Liver (tissue), 9 donors: ENCODE data around the gene SEMA7A. TPM values are rescaled to one million over a fixed set of nuclear protein-coding genes. Genes with fewer than 3 reads are reported as not detected.

ENCODE experiments used
- DNase-seq: peaks from one replicate; pipeline ENCODE4 v3.0.0-alpha.2; 2017; ENCODE audit warnings: low spot score
- H3K27ac ChIP-seq, 2 donors: one replicate each; pipeline ENCODE4 v1.7.0; 2013; ENCODE audit warnings: inconsistent platforms in 2 of 2, low read length in 2 of 2, control low read depth in 1 of 2, low read depth in 1 of 2, mild to moderate bottlenecking in 1 of 2
- H3K27me3 ChIP-seq, 4 donors: one replicate each; pipeline versions ENCODE4 v1.6.1 to v1.7.0; 2013; ENCODE audit warnings: low read length in 3 of 4, inconsistent platforms in 1 of 4, mild to moderate bottlenecking in 1 of 4, moderate library complexity in 1 of 4; ENCODE audit not compliant: control insufficient read depth in 4 of 4, insufficient read depth in 4 of 4
- H3K36me3 ChIP-seq, 4 donors: one replicate each; pipeline versions ENCODE4 v1.6.1 to v1.7.0; 2013; ENCODE audit warnings: low read length in 3 of 4, mild to moderate bottlenecking in 3 of 4, low read depth in 1 of 4, moderate library complexity in 1 of 4; ENCODE audit not compliant: control insufficient read depth in 4 of 4, insufficient read depth in 3 of 4
- H3K4me1 ChIP-seq, 4 donors: one replicate each; pipeline versions ENCODE4 v1.6.1 to v1.7.0; 2013; ENCODE audit warnings: low read length in 3 of 4, mild to moderate bottlenecking in 3 of 4, moderate library complexity in 1 of 4; ENCODE audit not compliant: control insufficient read depth in 4 of 4, insufficient read depth in 4 of 4
- H3K4me3 ChIP-seq, 3 donors: one replicate each; pipeline versions ENCODE4 v1.6.1 to v1.7.0; 2013; ENCODE audit warnings: low read length in 3 of 3, control low read depth in 1 of 3, low read depth in 1 of 3, mild to moderate bottlenecking in 1 of 3
- H3K9ac ChIP-seq, 2 donors: one replicate each; pipeline ENCODE4 v1.7.0; 2013; ENCODE audit warnings: low read length in 2 of 2, mild to moderate bottlenecking in 2 of 2, moderate library complexity in 2 of 2, control low read depth in 1 of 2, low read depth in 1 of 2
- H3K9me3 ChIP-seq, 4 donors: one replicate each; pipeline versions ENCODE4 v1.6.1 to v1.7.0; 2013; ENCODE audit warnings: low read length in 3 of 4; ENCODE audit not compliant: control insufficient read depth in 4 of 4
- EGR1 ChIP-seq, 2 donors: IDR thresholded peaks; 2 replicates each; pipeline ENCODE4 v1.6.1; 2016 to 2018; ENCODE audit warnings: antibody characterized with exemption in 2 of 2, low read depth in 2 of 2
- FOXA1 ChIP-seq: IDR thresholded peaks from 2 replicates; pipeline ENCODE4 v1.6.1; 2016; ENCODE audit warnings: antibody characterized with exemption
- GABPA ChIP-seq, 2 donors: IDR thresholded peaks in 1 of 2; conservative IDR thresholded peaks in 1 of 2; 2 replicates each; pipeline ENCODE4 v1.6.1; 2016; ENCODE audit warnings: antibody characterized with exemption in 2 of 2, mild to moderate bottlenecking in 1 of 2, moderate library complexity in 1 of 2
- NR2F2 ChIP-seq: IDR thresholded peaks from 2 replicates; pipeline ENCODE4 v1.6.1; 2016; ENCODE audit warnings: antibody characterized with exemption
- RAD21 ChIP-seq, 2 donors: IDR thresholded peaks; 2 replicates each; pipeline ENCODE4 v1.6.1; 2016; ENCODE audit warnings: antibody characterized with exemption in 2 of 2, mild to moderate bottlenecking in 2 of 2
- SP1 ChIP-seq: IDR thresholded peaks from 2 replicates; pipeline ENCODE4 v1.6.1; 2018; ENCODE audit warnings: antibody characterized with exemption, mild to moderate bottlenecking
- TAF1 ChIP-seq: conservative IDR thresholded peaks from 2 replicates; pipeline ENCODE4 v1.6.1; 2016; ENCODE audit warnings: antibody characterized with exemption, mild to moderate bottlenecking
- YY1 ChIP-seq: IDR thresholded peaks from 2 replicates; pipeline ENCODE4 v1.6.1; 2016; ENCODE audit warnings: antibody characterized with exemption, mild to moderate bottlenecking
- WGBS: extraction: QIAGEN DNeasy Blood & Tissue Kit; methylation state at CpG from one replicate; pipeline ENCODE4 v1.1.7; 2013; 5-methylcytosine and 5-hydroxymethylcytosine counted together
- polyA plus RNA-seq, 2 donors: library from polyadenylated mRNA; stranded (reverse) in 1 of 2; unstranded in 1 of 2; fragments of 200-250 nt in 1 of 2; fragments of >200 nt in 1 of 2; fragmentation: Nextera tagmentation in 1 of 2; extraction: Ambion mirVana in 1 of 2; gene quantifications; one replicate each; pipeline versions ENCODE4 v1.2.1 to v1.2.3, GENCODE V29; 2013 to 2015
- total RNA-seq, 2 donors: library from RNA; depleted of rRNA; stranded (reverse); fragments of >200 nt; gene quantifications; one replicate each; pipeline ENCODE4 v1.2.3, GENCODE V29; 2014
- TF ChIP-seq, protein P1 (sequence below): IDR thresholded peaks from 2 replicates; pipeline ENCODE4 v1.6.1; 2016; ENCODE audit warnings: antibody characterized with exemption, mild to moderate bottlenecking
- TF ChIP-seq, protein P2 (sequence below): IDR thresholded peaks from 2 replicates; pipeline ENCODE4 v1.6.1; 2016; ENCODE audit warnings: antibody characterized with exemption
- TF ChIP-seq, protein P3 (sequence below): IDR thresholded peaks from 2 replicates; pipeline ENCODE4 v1.6.1; 2016; ENCODE audit warnings: antibody characterized with exemption
- donor health status: healthy.
- donor health status: healthy.
- donor health status: healthy.
- donor health status: healthy.
- donor health status: healthy.

The SEMA7A gene
- total and polyA plus RNA-seq, 4 donors, result 0.14 to 18.1 (median 1.4) TPM

DNA sequence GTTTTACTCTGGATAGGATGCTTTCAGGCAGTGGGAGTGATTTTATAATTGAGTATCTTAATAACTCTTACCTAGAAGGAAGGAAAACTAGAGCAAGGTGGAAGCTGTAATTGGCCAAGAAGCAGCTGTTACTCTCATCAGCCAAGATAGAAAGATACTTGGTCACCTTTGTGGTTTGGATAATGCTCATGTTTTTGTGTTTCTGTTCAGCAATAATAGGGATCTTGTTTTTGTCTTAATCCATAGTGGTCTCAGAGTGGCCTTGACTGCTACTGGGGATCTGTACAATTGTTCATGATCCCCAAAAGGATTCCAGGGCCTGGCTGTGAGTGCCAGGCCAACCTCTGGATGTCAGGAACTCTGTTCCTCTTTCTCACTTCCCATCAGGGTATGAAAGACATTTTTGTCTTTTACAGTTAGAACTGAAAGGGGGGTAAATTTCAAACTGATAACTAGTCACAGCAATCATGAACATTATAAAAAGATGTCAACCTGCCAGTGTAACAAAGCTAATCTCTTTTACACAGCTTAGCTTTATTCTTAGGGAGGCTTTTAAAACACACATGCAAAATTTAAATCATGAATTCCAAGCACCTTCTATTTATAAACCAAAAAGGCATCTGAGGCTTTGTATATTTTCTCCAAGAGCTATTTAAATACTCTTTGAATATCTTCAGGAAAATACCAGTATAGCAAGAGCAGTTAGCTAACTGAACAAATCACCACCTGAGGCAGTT lies 21.2 kb upstream of the SEMA7A start (continued):
- no peak for TF ChIP-seq SP1

DNA sequence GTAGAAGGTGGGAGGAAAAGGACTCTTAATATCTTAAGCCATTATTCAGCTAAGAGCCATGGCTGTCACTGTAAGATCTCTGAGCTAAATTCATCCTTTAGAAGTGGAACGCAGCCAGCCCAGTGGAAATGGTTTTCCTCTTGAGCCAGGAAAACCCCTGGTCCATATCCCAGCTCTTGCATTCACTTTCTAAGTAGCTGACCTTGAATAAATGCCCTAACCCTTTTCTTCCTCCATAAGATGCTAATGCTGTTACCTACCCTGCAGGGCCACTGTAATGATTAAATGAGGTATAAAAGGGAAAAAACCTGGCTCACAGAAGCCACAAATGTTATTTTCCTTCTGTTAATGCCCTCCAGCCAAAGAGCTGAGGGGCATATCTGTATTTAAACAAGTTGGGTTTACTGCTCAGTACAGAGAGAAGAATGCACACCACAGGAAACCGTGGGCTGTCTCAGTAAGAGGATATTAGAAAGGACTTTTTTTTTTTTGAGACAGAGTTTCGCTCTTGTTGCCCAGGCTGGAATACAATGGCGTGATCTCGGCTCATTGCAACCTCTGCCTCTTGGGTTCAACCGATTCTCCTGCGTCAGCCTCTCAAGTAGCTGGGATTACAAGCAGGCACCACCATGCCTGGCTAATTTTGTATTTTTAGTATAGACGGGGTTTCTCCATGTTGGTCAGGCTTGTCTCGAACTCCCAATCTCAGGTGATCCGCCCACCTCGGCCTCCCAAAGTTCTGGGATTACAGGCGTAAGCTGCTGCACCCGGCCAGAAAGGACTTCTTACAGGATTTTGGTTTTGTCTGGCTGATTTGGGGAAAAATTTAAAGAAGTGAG lies 20.4 kb upstream of the SEMA7A start:
- DNase-seq, result no peak
- H3K9ac ChIP-seq, result no peak overlapping the region
- H3K27ac ChIP-seq, result no peak overlapping the region
- peaks cover 3 to 55% (median 31%) of the 10 kb centered on the region in 4 donors for H3K36me3 ChIP-seq
- no peaks in the 10 kb centered on the region for H3K9me3 ChIP-seq
- no peaks in the 10 kb centered on the region for H3K27me3 ChIP-seq
- no peak for TF ChIP-seq TAF1
- TF ChIP-seq RAD21 (IDR thresholded peaks at IDR 0.05), result no peak
- TF ChIP-seq, protein P1, sequence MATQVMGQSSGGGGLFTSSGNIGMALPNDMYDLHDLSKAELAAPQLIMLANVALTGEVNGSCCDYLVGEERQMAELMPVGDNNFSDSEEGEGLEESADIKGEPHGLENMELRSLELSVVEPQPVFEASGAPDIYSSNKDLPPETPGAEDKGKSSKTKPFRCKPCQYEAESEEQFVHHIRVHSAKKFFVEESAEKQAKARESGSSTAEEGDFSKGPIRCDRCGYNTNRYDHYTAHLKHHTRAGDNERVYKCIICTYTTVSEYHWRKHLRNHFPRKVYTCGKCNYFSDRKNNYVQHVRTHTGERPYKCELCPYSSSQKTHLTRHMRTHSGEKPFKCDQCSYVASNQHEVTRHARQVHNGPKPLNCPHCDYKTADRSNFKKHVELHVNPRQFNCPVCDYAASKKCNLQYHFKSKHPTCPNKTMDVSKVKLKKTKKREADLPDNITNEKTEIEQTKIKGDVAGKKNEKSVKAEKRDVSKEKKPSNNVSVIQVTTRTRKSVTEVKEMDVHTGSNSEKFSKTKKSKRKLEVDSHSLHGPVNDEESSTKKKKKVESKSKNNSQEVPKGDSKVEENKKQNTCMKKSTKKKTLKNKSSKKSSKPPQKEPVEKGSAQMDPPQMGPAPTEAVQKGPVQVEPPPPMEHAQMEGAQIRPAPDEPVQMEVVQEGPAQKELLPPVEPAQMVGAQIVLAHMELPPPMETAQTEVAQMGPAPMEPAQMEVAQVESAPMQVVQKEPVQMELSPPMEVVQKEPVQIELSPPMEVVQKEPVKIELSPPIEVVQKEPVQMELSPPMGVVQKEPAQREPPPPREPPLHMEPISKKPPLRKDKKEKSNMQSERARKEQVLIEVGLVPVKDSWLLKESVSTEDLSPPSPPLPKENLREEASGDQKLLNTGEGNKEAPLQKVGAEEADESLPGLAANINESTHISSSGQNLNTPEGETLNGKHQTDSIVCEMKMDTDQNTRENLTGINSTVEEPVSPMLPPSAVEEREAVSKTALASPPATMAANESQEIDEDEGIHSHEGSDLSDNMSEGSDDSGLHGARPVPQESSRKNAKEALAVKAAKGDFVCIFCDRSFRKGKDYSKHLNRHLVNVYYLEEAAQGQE, result no peak
- no peak for TF ChIP-seq EGR1 (IDR thresholded peaks at IDR 0.05; ENCODE audit: low read depth in 2 of 2)
- TF ChIP-seq FOXA1, result no peak
- H3K4me3 ChIP-seq, result no peak overlapping the region
- WGBS, result 89% methylated on average over 13 of the region's 13 CpGs
- H3K4me1 ChIP-seq, result no peaks in the 10 kb centered on the region

DNA sequence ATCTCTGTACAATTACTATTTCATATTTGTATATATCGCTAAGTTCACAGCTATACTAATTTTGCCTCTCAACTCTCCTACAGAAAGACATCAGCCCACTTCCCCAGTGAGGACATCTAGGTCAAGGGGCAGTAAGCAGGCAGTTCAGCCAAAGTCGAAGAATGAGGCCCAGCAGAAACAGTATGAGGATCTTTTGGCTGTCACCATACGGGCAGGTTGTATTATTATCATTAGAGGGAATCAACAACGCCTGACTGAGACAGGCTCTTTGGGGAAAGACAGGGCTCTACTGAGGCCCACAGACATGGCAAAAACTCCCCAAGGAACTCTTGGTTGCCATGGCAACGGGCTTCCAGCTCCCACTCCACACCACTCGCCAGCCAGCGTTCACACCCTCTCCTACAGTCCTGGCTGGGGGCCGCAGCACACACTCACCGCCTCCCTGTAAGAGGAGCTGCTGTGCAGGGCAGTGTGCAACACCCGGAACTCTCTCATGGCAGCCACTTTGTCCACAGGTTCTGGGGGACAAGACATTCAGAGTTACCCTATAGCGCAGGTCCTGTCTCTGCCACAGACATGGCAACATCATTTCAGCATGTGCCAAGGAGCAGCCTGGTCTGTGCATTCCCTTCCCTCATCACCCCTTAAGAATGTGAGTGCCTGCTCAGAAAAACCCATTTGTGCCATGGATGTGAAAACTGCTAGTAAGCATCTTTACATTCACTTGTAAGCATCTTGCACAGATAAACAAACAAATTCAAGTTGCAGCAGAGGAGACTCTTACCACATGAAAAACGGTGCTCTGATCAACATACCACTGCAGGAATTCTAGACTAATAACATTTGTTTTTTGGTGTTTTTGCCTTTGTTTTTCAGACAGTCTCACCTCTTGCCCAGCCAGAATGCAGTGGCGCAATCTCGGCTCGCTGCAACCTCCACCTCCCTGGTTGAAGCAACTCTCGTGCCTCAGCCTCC lies 18.4 kb upstream of the SEMA7A start:
- no peak for DNase-seq
- Histone ChIP-seq H3K36me3 (peaks cover 6 to 71% (median 41%) of the 10 kb centered on the region in 4 donors), H3K9ac (no peak overlapping the region), H3K4me3 (no peak overlapping the region), H3K27me3 (no peaks in the 10 kb centered on the region), H3K9me3 (no peaks in the 10 kb centered on the region), H3K27ac (no peak overlapping the region), H3K4me1 (peaks cover 0 to 1% (median under 1%) of the 10 kb centered on the region in 4 donors)
- 92% methylated on average over 16 of the region's 16 CpGs for WGBS
- no peak for TF ChIP-seq YY1
- TF ChIP-seq NR2F2, result peak; percentile 35

DNA sequence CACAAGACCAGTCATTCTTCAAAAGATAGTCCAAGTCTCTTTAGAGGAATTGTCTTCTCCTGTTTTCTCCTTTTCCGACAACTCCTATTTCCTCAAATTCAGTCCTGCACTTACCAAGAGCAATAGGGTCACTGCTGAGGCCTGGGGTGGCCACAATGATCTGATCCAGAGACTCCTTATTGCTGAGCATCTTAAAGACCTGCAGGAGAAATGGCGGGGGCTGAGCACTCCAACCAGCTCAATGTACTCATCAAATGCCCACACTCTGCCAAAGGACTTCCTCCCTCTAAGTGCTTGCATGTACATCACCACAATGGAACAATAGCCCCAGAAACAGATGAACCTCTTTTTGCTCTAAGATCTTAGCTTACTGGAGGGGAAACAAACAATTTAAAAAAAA lies 17.6 kb upstream of the SEMA7A start:
- Histone ChIP-seq H3K36me3 (peaks cover 5 to 70% (median 41%) of the 10 kb centered on the region in 4 donors), H3K4me1 (peaks cover 2 to 8% (median 5%) of the 10 kb centered on the region in 4 donors), H3K4me3 (no peak overlapping the region), H3K27ac (no peak overlapping the region), H3K9ac (no peak overlapping the region), H3K9me3 (no peaks in the 10 kb centered on the region), H3K27me3 (no peaks in the 10 kb centered on the region)
- 98% methylated on average over 2 of the region's 2 CpGs for WGBS
- TF ChIP-seq GABPA (IDR thresholded peaks at IDR 0.05 in 1 of 2, conservative IDR thresholded peaks at IDR 0.05 in 1 of 2), result no peak
- no peak for TF ChIP-seq EGR1 (IDR thresholded peaks at IDR 0.05; ENCODE audit: low read depth in 2 of 2)
- TF ChIP-seq, protein P2, sequence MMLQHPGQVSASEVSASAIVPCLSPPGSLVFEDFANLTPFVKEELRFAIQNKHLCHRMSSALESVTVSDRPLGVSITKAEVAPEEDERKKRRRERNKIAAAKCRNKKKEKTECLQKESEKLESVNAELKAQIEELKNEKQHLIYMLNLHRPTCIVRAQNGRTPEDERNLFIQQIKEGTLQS, result no peak
- TF ChIP-seq, protein P3, sequence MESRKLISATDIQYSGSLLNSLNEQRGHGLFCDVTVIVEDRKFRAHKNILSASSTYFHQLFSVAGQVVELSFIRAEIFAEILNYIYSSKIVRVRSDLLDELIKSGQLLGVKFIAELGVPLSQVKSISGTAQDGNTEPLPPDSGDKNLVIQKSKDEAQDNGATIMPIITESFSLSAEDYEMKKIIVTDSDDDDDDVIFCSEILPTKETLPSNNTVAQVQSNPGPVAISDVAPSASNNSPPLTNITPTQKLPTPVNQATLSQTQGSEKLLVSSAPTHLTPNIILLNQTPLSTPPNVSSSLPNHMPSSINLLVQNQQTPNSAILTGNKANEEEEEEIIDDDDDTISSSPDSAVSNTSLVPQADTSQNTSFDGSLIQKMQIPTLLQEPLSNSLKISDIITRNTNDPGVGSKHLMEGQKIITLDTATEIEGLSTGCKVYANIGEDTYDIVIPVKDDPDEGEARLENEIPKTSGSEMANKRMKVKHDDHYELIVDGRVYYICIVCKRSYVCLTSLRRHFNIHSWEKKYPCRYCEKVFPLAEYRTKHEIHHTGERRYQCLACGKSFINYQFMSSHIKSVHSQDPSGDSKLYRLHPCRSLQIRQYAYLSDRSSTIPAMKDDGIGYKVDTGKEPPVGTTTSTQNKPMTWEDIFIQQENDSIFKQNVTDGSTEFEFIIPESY, result no peak
- DNase-seq, result no peak
